Islet precursor cell (in vitro differentiated cells): ENCODE data around the gene PRODH2.
"Not testable (repeated sequence)": the region's sequence is repeated elsewhere in the genome, so short reads cannot be mapped to it uniquely, and the experiment has no call there.

Source experiments
- DNase-seq: peaks from one replicate; pipeline ENCODE4 v3.0.0-alpha.2; 2018

Gene PRODH2

GRCh38 chr19:35842666-35843272 is 30.1 kb upstream of the PRODH2 start:
- DNase-seq, result no peak

DNA sequence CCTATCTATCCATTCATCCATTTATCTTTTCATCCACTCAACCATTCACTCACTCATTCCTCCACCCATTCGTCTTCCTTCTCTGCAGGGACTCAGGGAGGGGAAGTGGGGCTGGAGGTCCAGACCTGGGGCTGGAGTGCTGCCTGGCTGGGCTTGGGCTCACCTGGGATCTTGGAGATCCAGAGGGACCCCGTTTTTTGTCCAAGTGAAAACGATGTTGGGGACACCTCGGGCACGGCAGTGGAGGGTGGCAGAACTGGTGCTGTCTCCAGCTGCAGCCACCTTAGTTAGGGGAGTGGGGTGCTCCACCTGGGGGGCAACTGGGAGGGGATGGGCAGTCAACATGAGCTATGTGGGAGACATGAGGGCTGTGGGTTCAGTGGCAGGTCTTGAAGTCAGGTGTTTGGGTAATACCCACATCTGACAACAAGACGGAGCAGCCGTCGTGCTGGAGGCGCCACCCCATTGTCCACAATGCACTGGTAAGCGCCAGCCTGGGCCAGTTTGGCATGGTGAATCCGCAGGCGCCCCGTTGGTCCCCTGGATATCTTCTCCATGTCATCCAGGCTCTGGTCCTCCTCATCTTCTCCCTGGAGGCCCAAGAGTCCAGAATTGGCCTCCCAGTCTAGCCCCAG is 29.4 kb upstream of the PRODH2 start:
- DNase-seq, result no peak

- DNase-seq, result not testable (repeated sequence)
Observed at GRCh38 chr19:35836096-35836495, 23.5 kb upstream of the PRODH2 start.

GRCh38 chr19:35833972-35834371 is 21.3 kb upstream of the PRODH2 start:
- no peak for DNase-seq

DNA sequence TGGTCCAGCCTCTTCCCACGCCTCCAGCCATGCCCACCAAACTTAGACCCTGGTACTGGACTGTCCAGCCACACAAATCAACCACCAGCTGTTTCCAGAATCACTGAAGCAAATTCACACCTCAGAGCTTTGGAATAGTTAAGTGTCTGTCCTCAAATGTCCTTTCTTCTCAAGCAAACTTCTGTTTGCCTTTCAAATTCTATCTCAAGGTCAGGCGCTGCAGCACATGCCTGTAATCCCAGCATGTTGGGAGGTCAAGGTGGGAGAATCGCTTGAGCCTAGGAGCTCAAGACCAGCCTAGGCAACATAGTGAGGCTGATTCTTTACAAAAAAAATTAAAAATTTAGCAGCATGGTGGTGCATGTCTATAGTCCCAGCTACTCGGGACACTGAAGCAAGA is 19.4 kb upstream of the PRODH2 start:
- DNase-seq, result no peak

- no peak for DNase-seq
Observed at GRCh38 chr19:35830986-35831385, 18.3 kb upstream of the PRODH2 start.

DNA sequence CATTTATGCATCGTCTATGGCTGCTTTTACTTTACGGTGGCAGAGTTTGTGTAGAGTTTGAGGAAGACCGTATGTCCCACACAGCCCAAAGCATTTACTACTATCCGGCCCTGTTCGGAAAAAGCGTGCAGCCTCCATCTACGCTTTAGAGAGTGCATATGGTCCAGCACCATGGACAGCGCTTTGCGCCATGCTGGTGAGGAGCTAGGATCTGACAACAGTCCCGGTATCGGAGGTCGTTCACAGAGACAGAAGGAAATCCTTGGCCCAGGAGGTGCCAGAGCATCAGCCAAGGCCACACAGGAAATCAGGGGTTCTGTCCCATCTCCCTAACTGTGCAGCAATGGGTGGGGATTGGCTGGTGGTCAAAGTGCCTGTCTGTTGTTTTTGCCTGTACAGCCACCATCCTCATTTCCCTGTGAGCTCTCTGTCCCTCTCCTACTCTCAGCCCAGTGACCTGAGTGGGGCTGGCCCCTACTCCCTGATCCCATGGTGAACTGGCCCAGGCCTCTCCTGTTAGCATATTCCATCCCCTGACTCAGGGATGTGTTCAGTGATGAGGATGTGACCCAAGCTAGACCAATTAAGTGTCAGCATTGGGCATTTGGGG is 16.2 kb upstream of the PRODH2 start:
- peak; percentile 85 for DNase-seq

DNA sequence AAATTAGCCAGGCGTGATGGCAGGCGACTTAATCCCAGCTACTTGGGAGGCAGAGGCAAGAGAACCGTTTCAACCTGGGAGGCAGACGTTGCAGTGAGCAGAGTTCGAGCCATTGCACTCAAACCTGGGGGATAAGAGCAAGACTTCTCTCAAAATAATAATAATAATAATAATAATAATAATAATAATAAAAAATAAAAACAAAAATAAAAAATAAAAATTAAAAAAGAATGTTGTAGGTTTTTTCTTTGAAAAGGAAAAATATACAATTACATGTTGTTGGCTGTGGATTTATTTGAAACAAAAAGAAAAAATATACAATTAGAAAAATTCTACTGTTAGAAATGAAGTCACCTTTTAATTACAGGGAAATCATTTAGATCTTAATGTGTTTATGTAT is 11.5 kb upstream of the PRODH2 start:
- DNase-seq, result no peak

- no peak for DNase-seq
Observed at GRCh38 chr19:35822579-35822978, 9.9 kb upstream of the PRODH2 start.

GRCh38 chr19:35818445-35818844 is 5.8 kb upstream of the PRODH2 start:
- DNase-seq, result no peak

GRCh38 chr19:35816846-35817245 is 4.2 kb upstream of the PRODH2 start:
- no peak for DNase-seq

GRCh38 chr19:35816262-35816661 is 3.6 kb upstream of the PRODH2 start:
- DNase-seq, result no peak

- DNase-seq, result no peak
Observed at GRCh38 chr19:35813043-35813890, 622 bp upstream of the PRODH2 start.

GRCh38 chr19:35811317-35812219 is 1.1 kb downstream of the PRODH2 start:
- DNase-seq, result no peak

GRCh38 chr19:35807633-35808032 is 5.0 kb downstream of the PRODH2 start:
- DNase-seq, result no peak

DNA sequence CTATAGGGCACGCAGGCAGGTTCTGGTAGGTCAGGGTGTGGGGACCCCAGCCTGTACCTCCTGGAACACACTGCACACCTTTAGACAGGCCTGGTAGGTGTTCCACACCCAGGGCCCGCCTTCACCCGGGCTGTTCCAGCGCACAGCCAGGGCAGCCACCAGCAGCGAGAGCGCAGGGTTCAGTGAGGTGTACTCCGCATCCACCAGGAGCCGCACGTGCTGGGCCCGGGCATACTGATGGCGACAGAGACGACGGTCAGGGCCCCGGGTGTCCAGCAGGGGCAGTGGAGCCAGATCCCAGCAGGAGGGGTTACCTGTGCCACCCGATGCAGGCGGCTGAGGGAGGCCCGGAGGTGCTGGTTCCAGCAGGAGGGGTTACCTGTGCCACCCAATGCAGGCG is 6.0 kb downstream of the PRODH2 start:
- no peak for DNase-seq

DNA sequence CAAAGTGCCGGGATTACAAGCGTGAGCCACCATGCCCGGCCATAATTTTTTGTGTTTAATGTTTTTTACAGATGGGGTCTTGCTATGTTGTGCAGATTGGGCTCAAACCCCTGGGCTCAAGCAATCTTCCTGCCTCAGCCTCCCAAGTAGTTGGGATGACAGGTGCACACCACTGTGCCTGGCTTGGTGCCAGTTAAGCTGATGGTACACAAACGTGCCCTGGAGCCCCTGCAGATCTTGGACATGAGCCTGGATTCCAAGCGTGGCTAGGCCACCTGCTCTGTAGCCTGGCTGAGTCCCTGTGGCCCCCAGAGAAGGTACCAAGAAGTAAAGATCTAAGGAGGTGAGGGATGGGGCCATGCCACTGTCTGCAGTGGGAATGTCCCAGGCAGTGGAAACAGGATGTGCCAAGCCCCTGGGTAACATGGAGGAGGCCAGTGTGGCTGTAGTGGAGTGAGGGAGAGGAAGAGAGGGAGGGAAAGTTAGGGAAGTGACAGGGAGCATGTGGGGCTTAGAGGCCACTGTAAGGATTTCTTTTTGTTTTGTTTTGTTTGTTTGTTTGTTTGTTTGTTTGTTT is 7.0 kb downstream of the PRODH2 start:
- DNase-seq, result no peak

DNA sequence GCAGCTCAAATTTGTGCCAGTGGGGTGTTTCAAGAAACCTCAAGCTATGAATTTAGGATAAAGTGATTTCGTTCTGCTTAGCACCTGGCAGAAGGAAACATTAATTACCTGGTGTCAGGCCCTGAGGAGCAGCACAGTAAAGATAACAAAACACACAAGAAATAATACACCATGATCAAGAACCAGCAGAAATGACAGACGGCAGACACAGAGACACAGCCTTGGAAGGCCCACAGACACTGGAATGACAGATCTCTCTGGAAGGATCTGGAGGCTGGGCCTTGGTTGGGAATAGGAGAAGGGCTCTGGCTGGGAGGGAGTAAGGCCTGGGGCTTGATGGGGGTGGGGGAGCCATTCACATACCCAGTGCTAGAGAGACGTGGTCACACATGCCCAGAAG is 10.8 kb downstream of the PRODH2 start:
- no peak for DNase-seq

DNA sequence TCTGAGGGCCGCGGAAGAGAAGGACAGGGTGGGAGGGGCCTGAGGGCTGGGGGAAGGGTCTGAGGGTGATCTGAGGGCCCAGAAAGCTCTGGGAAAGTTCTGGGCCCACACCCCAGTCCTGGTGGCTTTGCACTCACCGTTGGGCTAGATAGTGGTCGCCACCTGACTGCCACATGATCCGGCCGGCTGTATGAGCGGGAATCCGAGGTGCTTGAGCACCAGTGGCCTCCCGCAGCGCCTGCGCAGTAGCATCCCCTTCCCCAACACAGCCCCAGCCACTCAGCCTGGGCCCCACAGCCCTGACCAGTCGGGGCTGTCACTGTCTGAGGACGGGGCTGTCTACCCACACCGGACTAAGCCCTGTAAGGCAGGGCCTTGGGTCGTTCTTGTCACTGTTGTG is 15.0 kb downstream of the PRODH2 start:
- DNase-seq, result no peak

DNA sequence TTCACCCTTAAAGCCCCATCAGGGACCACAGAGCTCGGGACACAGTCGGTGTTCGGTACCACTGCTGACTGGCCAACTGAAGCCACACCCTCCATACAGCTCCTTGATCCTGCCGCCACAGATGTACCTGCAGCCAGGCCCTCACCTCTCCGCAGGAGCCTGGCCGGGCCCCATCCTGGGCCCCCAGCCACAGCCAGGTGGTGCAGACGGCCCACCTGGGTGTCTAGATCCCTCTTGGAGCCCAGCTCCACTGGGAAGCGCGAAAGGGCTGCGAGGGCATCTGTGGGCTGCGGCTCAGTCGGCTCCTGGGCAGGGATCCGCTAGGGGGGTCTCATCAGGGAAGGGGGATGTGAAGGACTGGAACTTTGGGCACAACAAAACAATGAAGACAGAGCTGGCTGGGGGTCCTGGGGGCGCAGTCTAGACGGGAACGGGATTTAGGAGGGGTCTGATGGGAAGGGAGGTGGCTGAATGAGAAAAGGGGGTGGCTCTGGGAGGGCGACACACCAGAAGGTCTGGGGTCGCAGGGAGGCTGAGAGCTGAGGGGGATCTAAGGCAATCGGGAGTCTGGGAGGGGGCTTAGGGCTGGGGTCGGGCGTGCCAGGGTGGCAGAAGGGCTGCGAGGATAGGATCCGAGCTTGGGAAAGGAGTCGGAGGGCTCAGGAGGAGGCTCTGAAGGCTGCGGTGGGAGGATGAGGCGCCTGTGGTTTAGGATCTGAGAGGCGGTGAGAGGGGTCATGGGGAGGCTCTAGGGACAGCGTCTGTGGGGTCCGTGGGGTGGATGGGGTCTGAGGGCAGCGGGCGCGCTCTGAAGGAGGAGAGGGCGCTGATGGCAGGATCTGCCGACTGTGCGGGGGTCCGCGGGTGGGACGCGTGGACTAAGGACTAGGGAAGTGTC is 15.8 kb downstream of the PRODH2 start:
- DNase-seq, result no peak

DNA sequence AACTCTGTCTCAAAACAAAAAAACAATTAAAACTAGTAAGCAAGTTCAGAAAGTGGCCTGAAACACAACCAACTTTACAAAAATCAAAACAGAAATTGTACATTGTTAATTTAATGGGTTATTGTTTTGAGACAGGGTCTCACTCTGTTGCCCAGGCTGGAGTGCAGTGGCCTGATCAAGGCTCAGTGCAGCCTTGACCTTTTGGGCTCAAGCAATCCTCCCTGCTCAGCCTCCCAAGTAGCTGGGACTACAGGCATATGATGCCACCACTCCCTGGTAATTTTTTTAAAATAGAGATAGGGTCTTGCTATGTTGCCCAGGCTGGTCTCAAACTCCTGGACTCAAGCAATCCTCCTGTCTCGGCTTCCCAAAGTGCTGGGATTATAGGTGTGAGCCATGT is 17.1 kb downstream of the PRODH2 start:
- DNase-seq, result not testable (repeated sequence)
